ENCODE data around the gene SYNGAP1.

DNA sequence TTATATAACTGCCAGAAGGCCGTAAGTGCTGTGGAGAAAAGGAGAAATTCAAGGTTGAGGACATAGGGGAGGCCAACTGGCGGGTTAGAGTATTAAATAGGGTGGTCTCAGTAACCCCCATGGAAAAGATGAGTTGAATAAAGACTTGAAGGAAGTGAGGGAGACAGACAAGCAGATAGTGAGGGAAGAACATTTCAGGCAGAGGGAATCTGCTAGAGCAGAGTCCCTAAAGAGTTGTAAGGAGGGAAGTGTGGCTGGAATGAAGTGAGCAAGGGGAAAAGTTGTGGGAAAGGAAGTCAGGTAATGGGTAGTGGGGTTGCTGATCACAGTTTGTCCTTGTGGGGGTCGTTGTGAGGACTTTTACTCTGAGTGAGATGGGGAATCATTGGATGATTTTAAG is 26.9 kb upstream of the SYNGAP1 start:
- TF ChIP-seq CTCF (conservative IDR thresholded peaks at IDR 0.05; ENCODE audit: low read depth in 2 of 2): no peak
- TF ChIP-seq POLR2AphosphoS5 (IDR thresholded peaks at IDR 0.05; ENCODE audit: low read depth): no peak

All from GM23338 (cell line).